Hepatocyte (in vitro differentiated cells): ENCODE data around the gene CBFA2T3.

ENCODE experiments used
- EZH2 ChIP-seq: fragments of 200-600 bp; sonication (generic); IDR thresholded peaks from 2 replicates; pipeline ENCODE4 v1.6.1; 2016; ENCODE audit warnings: antibody characterized with exemption, mild to moderate bottlenecking, borderline replicate concordance
- EZH2phosphoT487 ChIP-seq: fragments of 200-600 bp; sonication (generic); IDR thresholded peaks from one replicate; pipeline ENCODE4 v1.6.1; 2018; ENCODE audit warnings: antibody characterized with exemption, mild to moderate bottlenecking, low read depth, moderate library complexity; ENCODE audit not compliant: unreplicated experiment, severe bottlenecking
- TF ChIP-seq, protein P1 (sequence below): fragments of 200-600 bp; sonication (generic); IDR thresholded peaks from 2 replicates; pipeline ENCODE4 v1.5.1; 2016; ENCODE audit warnings: antibody characterized with exemption, mild to moderate bottlenecking; ENCODE audit not compliant: poor library complexity

DNA sequence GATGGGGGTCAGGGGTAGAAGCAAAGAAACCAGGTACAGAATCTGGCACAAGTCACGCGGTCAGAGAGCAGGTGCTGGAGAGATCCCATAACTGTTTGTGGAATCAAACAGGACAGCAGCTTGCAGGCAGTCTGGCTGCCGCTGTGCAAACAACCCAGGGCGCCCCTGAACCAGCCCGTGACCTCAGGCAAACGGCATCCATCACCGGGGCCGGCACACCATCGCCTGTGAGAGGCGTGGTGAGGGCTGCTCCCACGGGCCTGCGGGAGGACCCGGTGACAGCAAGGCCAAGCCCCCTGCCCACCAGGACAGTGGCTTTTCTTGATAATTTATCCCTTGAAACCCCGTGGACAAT lies 47.9 kb downstream of the CBFA2T3 start:
- TF ChIP-seq, protein P1, sequence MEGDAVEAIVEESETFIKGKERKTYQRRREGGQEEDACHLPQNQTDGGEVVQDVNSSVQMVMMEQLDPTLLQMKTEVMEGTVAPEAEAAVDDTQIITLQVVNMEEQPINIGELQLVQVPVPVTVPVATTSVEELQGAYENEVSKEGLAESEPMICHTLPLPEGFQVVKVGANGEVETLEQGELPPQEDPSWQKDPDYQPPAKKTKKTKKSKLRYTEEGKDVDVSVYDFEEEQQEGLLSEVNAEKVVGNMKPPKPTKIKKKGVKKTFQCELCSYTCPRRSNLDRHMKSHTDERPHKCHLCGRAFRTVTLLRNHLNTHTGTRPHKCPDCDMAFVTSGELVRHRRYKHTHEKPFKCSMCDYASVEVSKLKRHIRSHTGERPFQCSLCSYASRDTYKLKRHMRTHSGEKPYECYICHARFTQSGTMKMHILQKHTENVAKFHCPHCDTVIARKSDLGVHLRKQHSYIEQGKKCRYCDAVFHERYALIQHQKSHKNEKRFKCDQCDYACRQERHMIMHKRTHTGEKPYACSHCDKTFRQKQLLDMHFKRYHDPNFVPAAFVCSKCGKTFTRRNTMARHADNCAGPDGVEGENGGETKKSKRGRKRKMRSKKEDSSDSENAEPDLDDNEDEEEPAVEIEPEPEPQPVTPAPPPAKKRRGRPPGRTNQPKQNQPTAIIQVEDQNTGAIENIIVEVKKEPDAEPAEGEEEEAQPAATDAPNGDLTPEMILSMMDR: no peak
- TF ChIP-seq EZH2phosphoT487 (no peak), EZH2 (no peak)
